Tongue (tissue), 2 donors: ENCODE data around the gene KLF3. TPM values are rescaled to one million over a fixed set of nuclear protein-coding genes. Genes with fewer than 3 reads are reported as not detected.

Experiments
- DNase-seq: peaks from one replicate; pipeline ENCODE4 v3.0.0-alpha.2; 2015
- total RNA-seq: library from RNA; depleted of rRNA; stranded (reverse); fragments of >200 nt; gene quantifications from one replicate; pipeline ENCODE4 v1.2.3, GENCODE V29; 2014

The KLF3 gene
- total RNA-seq, 1 donor from 2014 or later, result 34.4 TPM

GRCh38 chr4:38698176-38698575 lies 34.2 kb downstream of the KLF3 start:
- DNase-seq, result no peak

GRCh38 chr4:38699112-38699511 lies 35.1 kb downstream of the KLF3 start:
- DNase-seq, result no peak

- no peak for DNase-seq
These were observed 39.6 kb downstream of the KLF3 start for GRCh38 chr4:38703635-38704034.

GRCh38 chr4:38704622-38705154 lies 40.7 kb downstream of the KLF3 start:
- no peak for DNase-seq

GRCh38 chr4:38706301-38706700 lies 42.3 kb downstream of the KLF3 start:
- no peak for DNase-seq

GRCh38 chr4:38710053-38710452 lies 46.1 kb downstream of the KLF3 start:
- DNase-seq, result no peak

GRCh38 chr4:38711066-38711465 lies 47.1 kb downstream of the KLF3 start:
- DNase-seq, result no peak

- DNase-seq, result no peak
These were observed 51.1 kb downstream of the KLF3 start for GRCh38 chr4:38715050-38715449.

- no peak for DNase-seq
These were observed 52.3 kb downstream of the KLF3 start for GRCh38 chr4:38716256-38716655.

- DNase-seq, result no peak
These were observed 53.6 kb downstream of the KLF3 start for GRCh38 chr4:38717604-38718003.

GRCh38 chr4:38723114-38723513 lies 59.1 kb downstream of the KLF3 start:
- DNase-seq, result no peak

- peak; percentile 25 for DNase-seq
These were observed 59.9 kb downstream of the KLF3 start for GRCh38 chr4:38723726-38724474.

- no peak for DNase-seq
These were observed 60.4 kb downstream of the KLF3 start for GRCh38 chr4:38724475-38724808.

GRCh38 chr4:38728631-38729141 lies 64.7 kb downstream of the KLF3 start:
- DNase-seq, result no peak

GRCh38 chr4:38730493-38730829 lies 66.5 kb downstream of the KLF3 start:
- DNase-seq, result no peak

GRCh38 chr4:38730830-38731646 lies 67.0 kb downstream of the KLF3 start:
- peak; percentile 91 for DNase-seq

- DNase-seq, result no peak
These were observed 69.7 kb downstream of the KLF3 start for GRCh38 chr4:38733663-38734062.

GRCh38 chr4:38734446-38734845 lies 70.4 kb downstream of the KLF3 start:
- no peak for DNase-seq

- no peak for DNase-seq
These were observed 70.9 kb downstream of the KLF3 start for GRCh38 chr4:38734911-38735310.

- DNase-seq, result no peak
These were observed 71.9 kb downstream of the KLF3 start for GRCh38 chr4:38735870-38736269.

- peak; percentile 65 for DNase-seq
These were observed 75.2 kb downstream of the KLF3 start for GRCh38 chr4:38738940-38739803.

GRCh38 chr4:38740303-38740702 lies 76.3 kb downstream of the KLF3 start:
- no peak for DNase-seq
